Measurements from ENCODE around the gene USP48.

The USP48 gene

GRCh38 chr1:21756393-21757089 is 26.4 kb downstream of the USP48 start:
- no peak for TF ChIP-seq EZH2phosphoT487 (conservative IDR thresholded peaks at IDR 0.05; ENCODE audit: low read length)
- no peak for TF ChIP-seq CTCF (IDR thresholded peaks at IDR 0.05; ENCODE audit: insufficient read depth, low read length, poor library complexity, severe bottlenecking)

GRCh38 chr1:21755067-21755466 is 27.9 kb downstream of the USP48 start:
- no peak overlapping the region for H2AFZ ChIP-seq (ENCODE audit: low read depth, low read length, severe bottlenecking)
- H3K4me3 ChIP-seq (ENCODE audit: insufficient read depth, low read length, poor library complexity, severe bottlenecking): no peak overlapping the region
- no peak for TF ChIP-seq EZH2phosphoT487 (conservative IDR thresholded peaks at IDR 0.05; ENCODE audit: low read length)
- TF ChIP-seq CTCF (IDR thresholded peaks at IDR 0.05; ENCODE audit: insufficient read depth, low read length, poor library complexity, severe bottlenecking): no peak
- 0 out of 2 replicates have a peak, but pooled peaks cover 4% of the 10 kb centered on the region for H4K20me1 ChIP-seq (ENCODE audit: low read depth, low read length)
- H3K27ac ChIP-seq (ENCODE audit: low read depth, low read length): no peak overlapping the region
- no peaks in the 10 kb centered on the region for H3K9me3 ChIP-seq (ENCODE audit: insufficient read depth, low read length)
- H3F3A ChIP-seq (ENCODE audit: insufficient read depth): 0 out of 2 replicates have a peak, but pooled peaks cover 4% of the 10 kb centered on the region
- peaks cover 33% of the 10 kb centered on the region for H3K79me2 ChIP-seq (ENCODE audit: insufficient read depth, low read length)
- H3K36me3 ChIP-seq (ENCODE audit: low read length): peaks cover 14% of the 10 kb centered on the region; the same call in 1 of the 2 replicates
- no peaks in the 10 kb centered on the region for H3K9me2 ChIP-seq (replicated peaks; ENCODE audit: insufficient read depth, low read length)
- no peaks in the 10 kb centered on the region for H3K27me3 ChIP-seq (ENCODE audit: low read length)
- H3K4me2 ChIP-seq (ENCODE audit: low read depth, low read length, poor library complexity, severe bottlenecking): no peak overlapping the region
- H3K9ac ChIP-seq (ENCODE audit: low read length): no peak overlapping the region

More at GRCh38 chr1:21756393-21757089, 26.4 kb downstream of the USP48 start:
- Histone ChIP-seq H3K9me3 (ENCODE audit: insufficient read depth, low read length) (no peaks in the 10 kb centered on the region), H3K79me2 (ENCODE audit: insufficient read depth, low read length) (peaks cover 46% of the 10 kb centered on the region), H3K27me3 (ENCODE audit: low read length) (no peaks in the 10 kb centered on the region), H3K27ac (ENCODE audit: low read depth, low read length) (no peak overlapping the region), H3K9ac (ENCODE audit: low read length) (no peak overlapping the region), H3K4me3 (ENCODE audit: insufficient read depth, low read length, poor library complexity, severe bottlenecking) (no peak overlapping the region), H3K9me2 (replicated peaks; ENCODE audit: insufficient read depth, low read length) (no peaks in the 10 kb centered on the region), H4K20me1 (ENCODE audit: low read depth, low read length) (0 out of 2 replicates have a peak, but pooled peaks cover 4% of the 10 kb centered on the region), H2AFZ (ENCODE audit: low read depth, low read length, severe bottlenecking) (no peak overlapping the region), H3K4me2 (ENCODE audit: low read depth, low read length, poor library complexity, severe bottlenecking) (no peak overlapping the region), H3K36me3 (ENCODE audit: low read length) (peaks cover 8% of the 10 kb centered on the region; the same call in 1 of the 2 replicates), H3F3A (ENCODE audit: insufficient read depth) (peaks cover 4% of the 10 kb centered on the region; the same call in 1 of the 2 replicates)

GRCh38 chr1:21754583-21754982 is 28.4 kb downstream of the USP48 start:
- TF ChIP-seq CTCF (IDR thresholded peaks at IDR 0.05; ENCODE audit: insufficient read depth, low read length, poor library complexity, severe bottlenecking) (no peak), EZH2phosphoT487 (conservative IDR thresholded peaks at IDR 0.05; ENCODE audit: low read length) (no peak)
- Histone ChIP-seq H3K79me2 (ENCODE audit: insufficient read depth, low read length) (peaks cover 28% of the 10 kb centered on the region), H3K36me3 (ENCODE audit: low read length) (peaks cover 14% of the 10 kb centered on the region; the same call in 1 of the 2 replicates), H3K9ac (ENCODE audit: low read length) (no peak overlapping the region), H4K20me1 (ENCODE audit: low read depth, low read length) (0 out of 2 replicates have a peak, but pooled peaks cover 4% of the 10 kb centered on the region), H3K4me2 (ENCODE audit: low read depth, low read length, poor library complexity, severe bottlenecking) (no peak overlapping the region), H3K9me2 (replicated peaks; ENCODE audit: insufficient read depth, low read length) (no peaks in the 10 kb centered on the region), H3K4me3 (ENCODE audit: insufficient read depth, low read length, poor library complexity, severe bottlenecking) (no peak overlapping the region), H3F3A (ENCODE audit: insufficient read depth) (0 out of 2 replicates have a peak, but pooled peaks cover 4% of the 10 kb centered on the region), H3K9me3 (ENCODE audit: insufficient read depth, low read length) (no peaks in the 10 kb centered on the region), H3K27ac (ENCODE audit: low read depth, low read length) (no peak overlapping the region), H2AFZ (ENCODE audit: low read depth, low read length, severe bottlenecking) (no peak overlapping the region), H3K27me3 (ENCODE audit: low read length) (no peaks in the 10 kb centered on the region)
